HEK293 (cell line): ENCODE measurements around the gene ECI1.

Experiments used
- CTCF ChIA-PET: fragments of 350-600 bp; formaldehyde crosslinking; extraction: SDS; loops from one replicate; lab custom pipeline; 2021; ENCODE audit warnings: antibody characterized with exemption; lab: Yijun Ruan, JAX
- POLR2A ChIA-PET: fragments of 300-600 bp; formaldehyde crosslinking; extraction: SDS; loops from one replicate; lab custom pipeline; 2020; ENCODE audit warnings: antibody characterized with exemption, inconsistent platforms; lab: Yijun Ruan, JAX
- H3K27ac ChIP-seq: fragments of 200-500 bp; sonication (Bioruptor generic); 2 replicates; pipeline ENCODE4 v1.5.1; 2014; ENCODE audit warnings: low read depth, low read length, control low read depth, inconsistent platforms; ENCODE audit errors: extremely low read depth
- H3K36me3 ChIP-seq, 2 experiments: fragments of 200-500 bp in 1 of 2; sonication (Bioruptor generic) in 1 of 2; 1 replicate in 1 of 2; 2 replicates in 1 of 2; pipeline ENCODE4 v1.5.1; 2014 to 2017; ENCODE audit warnings: inconsistent platforms in 2 of 2, low read length in 2 of 2; ENCODE audit not compliant: control insufficient read depth in 2 of 2, insufficient read depth in 1 of 2
- H3K4me1 ChIP-seq: fragments of 200-500 bp; sonication (Bioruptor generic); 2 replicates; pipeline ENCODE4 v1.5.1; 2014; ENCODE audit warnings: mild to moderate bottlenecking, low read length, inconsistent platforms; ENCODE audit not compliant: control insufficient read depth, insufficient read depth
- H3K4me3 ChIP-seq: 2 replicates; pipeline ENCODE4 v1.5.1; 2011; ENCODE audit warnings: low read depth, mild to moderate bottlenecking, control low read depth, low read length, moderate library complexity
- H3K9me3 ChIP-seq: fragments of 200-500 bp; sonication (Bioruptor generic); 2 replicates; pipeline ENCODE4 v1.5.1; 2014; ENCODE audit warnings: low read depth, low read length, inconsistent platforms; ENCODE audit not compliant: control insufficient read depth, insufficient read depth
- GLI2 ChIP-seq: fragments of 450-650 bp; formaldehyde crosslinking; IDR thresholded peaks from 2 replicates; pipeline ENCODE4; 2017; ENCODE audit warnings: missing biosample characterization, missing genetic modification characterization, low read depth, borderline replicate concordance
- GLIS2 ChIP-seq: fragments of 450-650 bp; formaldehyde crosslinking; IDR thresholded peaks from 2 replicates; pipeline ENCODE4 v1.5.1; 2016; ENCODE audit warnings: missing biosample characterization, missing genetic modification characterization
- IKZF3 ChIP-seq: fragments of 450-650 bp; IDR thresholded peaks from 2 replicates; pipeline ENCODE4 v1.5.0; 2018; ENCODE audit warnings: missing biosample characterization, mild to moderate bottlenecking, missing genetic modification characterization, moderate library complexity
- PRDM6 ChIP-seq: fragments of 450-650 bp; formaldehyde crosslinking; IDR thresholded peaks from 2 replicates; pipeline ENCODE4 v1.5.1; 2017; ENCODE audit warnings: missing biosample characterization, missing genetic modification characterization
- REST ChIP-seq: fragments of 450-650 bp; formaldehyde crosslinking; IDR thresholded peaks from 2 replicates; pipeline ENCODE4 v1.5.1; 2016; ENCODE audit warnings: missing biosample characterization, missing genetic modification characterization
- TRIM28 ChIP-seq: IDR thresholded peaks from 2 replicates; pipeline ENCODE4 v1.6.1; 2011; ENCODE audit warnings: low read length, control low read depth, borderline replicate concordance
- ZBTB6 ChIP-seq: fragments of 450-650 bp; formaldehyde crosslinking; IDR thresholded peaks from 2 replicates; pipeline ENCODE4 v1.5.1; 2017; ENCODE audit warnings: missing biosample characterization, missing genetic modification characterization
- ZEB2 ChIP-seq: fragments of 450-650 bp; formaldehyde crosslinking; IDR thresholded peaks from 2 replicates; pipeline ENCODE4 v1.5.1; 2016; ENCODE audit warnings: missing biosample characterization, missing genetic modification characterization
- ZFP69B ChIP-seq: fragments of 450-650 bp; formaldehyde crosslinking; IDR thresholded peaks from 2 replicates; pipeline ENCODE4 v1.5.1; 2016; ENCODE audit warnings: missing biosample characterization, missing genetic modification characterization
- ZNF174 ChIP-seq: fragments of 450-650 bp; formaldehyde crosslinking; IDR thresholded peaks from 2 replicates; pipeline ENCODE4 v1.5.0; 2017; ENCODE audit warnings: missing biosample characterization, mild to moderate bottlenecking, missing genetic modification characterization
- ZNF221 ChIP-seq: fragments of 450-650 bp; formaldehyde crosslinking; IDR thresholded peaks from 2 replicates; pipeline ENCODE4 v1.5.1; 2017; ENCODE audit warnings: missing biosample characterization, missing genetic modification characterization, borderline replicate concordance
- ZNF223 ChIP-seq: fragments of 450-650 bp; formaldehyde crosslinking; IDR thresholded peaks from 2 replicates; pipeline ENCODE4 v1.5.1; 2016; ENCODE audit warnings: missing biosample characterization, missing genetic modification characterization
- ZNF24 ChIP-seq: fragments of 450-650 bp; formaldehyde crosslinking; IDR thresholded peaks from 2 replicates; pipeline ENCODE4 v1.5.1; 2016; ENCODE audit warnings: missing biosample characterization, missing genetic modification characterization
- ZNF266 ChIP-seq: fragments of 450-650 bp; formaldehyde crosslinking; IDR thresholded peaks from 2 replicates; pipeline ENCODE4 v1.5.1; 2016; ENCODE audit warnings: missing biosample characterization, missing genetic modification characterization, low read depth
- ZNF280C ChIP-seq: fragments of 450-650 bp; formaldehyde crosslinking; IDR thresholded peaks from 2 replicates; pipeline ENCODE4 v1.5.1; 2016; ENCODE audit warnings: missing biosample characterization, missing genetic modification characterization
- ZNF341 ChIP-seq: fragments of 450-650 bp; formaldehyde crosslinking; IDR thresholded peaks from 2 replicates; pipeline ENCODE4; 2016; ENCODE audit warnings: low read depth, missing biosample characterization, missing genetic modification characterization
- ZNF394 ChIP-seq: fragments of 450-650 bp; formaldehyde crosslinking; IDR thresholded peaks from 2 replicates; pipeline ENCODE4 v1.5.1; 2016; ENCODE audit warnings: missing biosample characterization, missing genetic modification characterization, mild to moderate bottlenecking, moderate library complexity, borderline replicate concordance
- ZNF513 ChIP-seq: fragments of 450-650 bp; IDR thresholded peaks from 2 replicates; pipeline ENCODE4 v1.5.1; 2018; ENCODE audit warnings: missing biosample characterization, missing genetic modification characterization
- ZNF600 ChIP-seq: fragments of 450-650 bp; formaldehyde crosslinking; IDR thresholded peaks from 2 replicates; pipeline ENCODE4 v1.5.1; 2016; ENCODE audit warnings: missing biosample characterization, missing genetic modification characterization
- ZNF623 ChIP-seq: fragments of 450-650 bp; formaldehyde crosslinking; IDR thresholded peaks from 2 replicates; pipeline ENCODE4 v1.5.1; 2016; ENCODE audit warnings: missing biosample characterization, missing genetic modification characterization
- ZNF660 ChIP-seq: fragments of 450-650 bp; IDR thresholded peaks from 2 replicates; pipeline ENCODE4 v1.5.1; 2018; ENCODE audit warnings: missing biosample characterization, mild to moderate bottlenecking, missing genetic modification characterization
- ZNF664 ChIP-seq: fragments of 450-650 bp; formaldehyde crosslinking; IDR thresholded peaks from 2 replicates; pipeline ENCODE4 v1.5.1; 2016; ENCODE audit warnings: missing biosample characterization, missing genetic modification characterization

Gene ECI1

GRCh38 chr16:2206780-2207433 lies 44.5 kb downstream of the ECI1 start:
- POLR2A ChIA-PET = interaction anchor here (0.6 to 4.3 kb wide), 7 partner anchors 8 to 134 kb away, joined by 3 to 22 read pairs (median 5); partner anchors contain the start of genes ABCA3, DNASE1L2, PGP and TRAF7

More at GRCh38 chr16:2206780-2207433, 44.5 kb downstream of the ECI1 start:
- Histone ChIP-seq H3K4me1 (no peaks in the 10 kb centered on the region), H3K4me3 (no peak overlapping the region), H3K27ac (peak overlapping the region; percentile 90), H3K9me3 (no peaks in the 10 kb centered on the region), H3K36me3 (peaks cover 0 to 38% of the 10 kb centered on the region in 2 experiments; a peak in 1 of 3 replicates)
- CTCF ChIA-PET = no interaction called here
- TF ChIP-seq ZFP69B (tag by site-specific recombination) (no peak), ZNF174 (tag by site-specific recombination) (no peak), ZNF221 (tag by site-specific recombination) (no peak), IKZF3 (tag by site-specific recombination) (0 out of 2 replicates have a peak, but pooled peaks have one; percentile 11), ZNF513 (no peak), ZNF24 (tag by site-specific recombination) (no peak), ZNF623 (tag by site-specific recombination) (no peak), PRDM6 (tag by site-specific recombination) (no peak), GLI2 (tag by site-specific recombination) (no peak), ZEB2 (0 out of 2 replicates have a peak, but pooled peaks have one; percentile 20), TRIM28 (no peak), ZNF600 (tag by site-specific recombination) (peak; percentile 45), ZBTB6 (tag by site-specific recombination) (peak; percentile 72; the same call in 1 of the 2 replicates), ZNF394 (0 out of 2 replicates have a peak, but pooled peaks have one; percentile 21), ZNF664 (tag by site-specific recombination) (no peak), ZNF223 (peak; percentile 32; the same call in 1 of the 2 replicates), ZNF266 (no peak), ZNF341 (tag by site-specific recombination) (peak; percentile 62), GLIS2 (tag by site-specific recombination) (no peak), ZNF660 (peak; percentile 43; the same call in 1 of the 2 replicates), REST (no peak), ZNF280C (no peak)
